CD14-positive monocyte (primary cell): ENCODE data around the gene EPHA2. TPM values are rescaled to one million over a fixed set of nuclear protein-coding genes. Genes with fewer than 3 reads are reported as not detected.
"Not testable (repeated sequence)": the region's sequence is repeated elsewhere in the genome, so short reads cannot be mapped to it uniquely, and the experiment has no call there.

Experiments used
- DNase-seq, 3 donors: peaks; one replicate each; pipeline ENCODE4 v3.0.0-alpha.2; 2011 to 2022
- H2AFZ ChIP-seq: 2 replicates; pipeline ENCODE4 v1.6.0; 2012; ENCODE audit warnings: mild to moderate bottlenecking, low read depth, low read length, inconsistent platforms; ENCODE audit not compliant: insufficient read depth, poor library complexity, severe bottlenecking
- H3K27ac ChIP-seq, 2 donors: 1 replicate in 1 of 2; 2 replicates in 1 of 2; pipeline ENCODE4 v1.5.1; 2012 to 2013; ENCODE audit warnings: low read length in 2 of 2, control low read depth in 1 of 2, inconsistent platforms in 1 of 2, low read depth in 1 of 2, mild to moderate bottlenecking in 1 of 2
- H3K27me3 ChIP-seq, 2 donors: one replicate each; pipeline versions ENCODE4 v1.6.0 to v1.6.1; 2011 to 2013; ENCODE audit warnings: low read length in 2 of 2; ENCODE audit not compliant: control insufficient read depth in 2 of 2, insufficient read depth in 2 of 2
- H3K36me3 ChIP-seq, 2 donors: replicated peaks in 1 of 2; 1 replicate in 1 of 2; 2 replicates in 1 of 2; pipeline versions ENCODE4 v1.5.1 to v1.6.1; 2012 to 2013; ENCODE audit warnings: low read length in 2 of 2, control low read depth in 1 of 2, inconsistent platforms in 1 of 2, mild to moderate bottlenecking in 1 of 2; ENCODE audit not compliant: insufficient read depth in 2 of 2, control insufficient read depth in 1 of 2
- H3K4me1 ChIP-seq, 2 donors: 1 replicate in 1 of 2; 2 replicates in 1 of 2; pipeline versions ENCODE4 v1.5.1 to v1.6.1; 2012 to 2013; ENCODE audit warnings: low read length in 2 of 2, control low read depth in 1 of 2, inconsistent platforms in 1 of 2, mild to moderate bottlenecking in 1 of 2, moderate library complexity in 1 of 2; ENCODE audit not compliant: insufficient read depth in 2 of 2, control insufficient read depth in 1 of 2
- H3K4me2 ChIP-seq: replicated peaks from 2 replicates; pipeline ENCODE3; 2012; ENCODE audit warnings: low read length, moderate library complexity, mild to moderate bottlenecking; ENCODE audit not compliant: poor library complexity, severe bottlenecking; ENCODE audit errors: extremely low read depth
- H3K4me3 ChIP-seq, 3 experiments: fragments of 200-600 bp in 1 of 3; sonication (generic) in 1 of 3; replicated peaks in 1 of 3; 1 replicate in 2 of 3; 2 replicates in 1 of 3; pipeline ENCODE4 v1.5.1; 2011 to 2013; ENCODE audit warnings: low read length in 3 of 3, mild to moderate bottlenecking in 3 of 3, control low read depth in 2 of 3, low read depth in 2 of 3, inconsistent platforms in 1 of 3, moderate library complexity in 1 of 3
- H3K79me2 ChIP-seq: 2 replicates; pipeline ENCODE4 v1.6.0; 2012; ENCODE audit warnings: mild to moderate bottlenecking, control low read depth, inconsistent platforms, low read length, moderate library complexity; ENCODE audit not compliant: insufficient read depth
- H3K9ac ChIP-seq: 2 replicates; pipeline ENCODE4 v1.6.0; 2017; ENCODE audit warnings: low read length, mild to moderate bottlenecking; ENCODE audit not compliant: insufficient read depth, poor library complexity, severe bottlenecking
- H3K9me3 ChIP-seq, 2 donors: replicated peaks in 1 of 2; 1 replicate in 1 of 2; 2 replicates in 1 of 2; pipeline versions ENCODE4 v1.5.1 to v1.6.1; 2012 to 2013; ENCODE audit warnings: low read length in 2 of 2, control low read depth in 1 of 2; ENCODE audit not compliant: control insufficient read depth in 1 of 2, insufficient read depth in 1 of 2
- H4K20me1 ChIP-seq: 2 replicates; pipeline ENCODE4 v1.6.0; 2012; ENCODE audit warnings: mild to moderate bottlenecking, low read length, control low read depth, moderate library complexity; ENCODE audit not compliant: insufficient read depth
- H3K27ac Mint-ChIP-seq, 7 donors: one replicate each; pipeline ENCODE4 v1.8.0; 2020; ENCODE audit warnings: mild to moderate bottlenecking in 7 of 7, mixed read lengths in 7 of 7, moderate library complexity in 6 of 7, inconsistent platforms in 2 of 7
- H3K27me3 Mint-ChIP-seq, 3 donors: one replicate each; pipeline ENCODE4 v1.8.0; 2021 to 2022; ENCODE audit warnings: low read depth in 3 of 3, mild to moderate bottlenecking in 3 of 3, mixed read lengths in 3 of 3, moderate library complexity in 3 of 3, inconsistent platforms in 1 of 3
- H3K36me3 Mint-ChIP-seq, 2 donors: one replicate each; pipeline ENCODE4 v1.8.0; 2020; ENCODE audit warnings: mixed read lengths in 2 of 2, inconsistent platforms in 1 of 2, mild to moderate bottlenecking in 1 of 2
- H3K4me1 Mint-ChIP-seq: one replicate; pipeline ENCODE4 v1.8.0; 2020; ENCODE audit warnings: mild to moderate bottlenecking, mixed read lengths
- H3K4me3 Mint-ChIP-seq, 2 donors: one replicate each; pipeline ENCODE4 v1.8.0; 2020; ENCODE audit warnings: mild to moderate bottlenecking in 2 of 2, mixed read lengths in 2 of 2, moderate library complexity in 1 of 2
- H3K9me3 Mint-ChIP-seq, 7 donors: one replicate each; pipeline ENCODE4 v1.8.0; 2020 to 2022; ENCODE audit warnings: mixed read lengths in 7 of 7, mild to moderate bottlenecking in 6 of 7, moderate library complexity in 6 of 7, inconsistent platforms in 2 of 7
- WGBS: methylation state at CpG from one replicate; pipeline ENCODE4 v1.1.5; 2013; ENCODE audit warnings: missing lambda C conversion rate; ENCODE audit not compliant: insufficient coverage; 5-methylcytosine and 5-hydroxymethylcytosine counted together
- intact Hi-C, 2 donors: fragments of 100-400 bp; cut with micrococcal nuclease; formaldehyde crosslinking; loops; one replicate each; pipeline versions ENCODE4 v1.15.0 to v1.15.1; 2023
- polyA plus RNA-seq, 3 donors: library from polyadenylated mRNA; depleted of rRNA in 1 of 3; unstranded in 2 of 3; stranded (reverse) in 1 of 3; fragments of 300-500 nt in 2 of 3; fragments of >200 nt in 1 of 3; fragmentation: Illumina TruSeq in 2 of 3; gene quantifications; 1 replicate in 2 of 3; 2 replicates in 1 of 3; pipeline ENCODE4 v1.2.3, GENCODE V29; 2012 to 2021
- TF ChIP-seq, protein P1 (sequence below): fragments of 200-600 bp; IDR thresholded peaks from one replicate; pipeline ENCODE4 v1.8.0; 2022; ENCODE audit warnings: antibody characterized with exemption, mild to moderate bottlenecking

EPHA2 gene
- polyA plus RNA-seq, 3 donors, result 0.03 TPM; not detected in 2

DNA sequence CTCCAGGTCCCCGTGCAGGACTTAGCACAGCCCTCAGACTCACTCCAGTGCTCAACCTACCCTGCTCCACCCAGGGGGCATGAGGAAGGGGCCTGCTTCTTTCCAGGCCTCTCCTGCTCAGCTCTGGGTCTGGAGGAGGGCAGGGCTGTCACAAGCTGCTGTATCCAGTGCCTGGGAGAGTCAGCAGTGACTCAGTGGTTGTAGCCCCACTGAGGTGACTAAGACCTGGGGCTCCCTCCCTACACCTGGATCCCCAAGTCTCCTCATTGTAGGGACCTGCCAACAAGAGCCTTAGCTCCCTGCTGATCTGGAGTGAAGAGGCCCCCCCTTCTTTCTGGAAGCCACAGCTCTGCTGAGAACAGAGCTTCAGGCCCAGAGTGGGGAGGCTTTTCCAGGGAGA is 46.3 kb downstream of the EPHA2 start:
- TF ChIP-seq, protein P1, sequence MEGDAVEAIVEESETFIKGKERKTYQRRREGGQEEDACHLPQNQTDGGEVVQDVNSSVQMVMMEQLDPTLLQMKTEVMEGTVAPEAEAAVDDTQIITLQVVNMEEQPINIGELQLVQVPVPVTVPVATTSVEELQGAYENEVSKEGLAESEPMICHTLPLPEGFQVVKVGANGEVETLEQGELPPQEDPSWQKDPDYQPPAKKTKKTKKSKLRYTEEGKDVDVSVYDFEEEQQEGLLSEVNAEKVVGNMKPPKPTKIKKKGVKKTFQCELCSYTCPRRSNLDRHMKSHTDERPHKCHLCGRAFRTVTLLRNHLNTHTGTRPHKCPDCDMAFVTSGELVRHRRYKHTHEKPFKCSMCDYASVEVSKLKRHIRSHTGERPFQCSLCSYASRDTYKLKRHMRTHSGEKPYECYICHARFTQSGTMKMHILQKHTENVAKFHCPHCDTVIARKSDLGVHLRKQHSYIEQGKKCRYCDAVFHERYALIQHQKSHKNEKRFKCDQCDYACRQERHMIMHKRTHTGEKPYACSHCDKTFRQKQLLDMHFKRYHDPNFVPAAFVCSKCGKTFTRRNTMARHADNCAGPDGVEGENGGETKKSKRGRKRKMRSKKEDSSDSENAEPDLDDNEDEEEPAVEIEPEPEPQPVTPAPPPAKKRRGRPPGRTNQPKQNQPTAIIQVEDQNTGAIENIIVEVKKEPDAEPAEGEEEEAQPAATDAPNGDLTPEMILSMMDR, result no peak
- no peaks in the 10 kb centered on the region for H3K27me3 ChIP-seq
- no peak for DNase-seq
- no peak overlapping the region for H3K9ac ChIP-seq
- H3K4me1 ChIP-seq, result no peaks in the 10 kb centered on the region
- peaks cover 7 to 30% (median 26%) of the 10 kb centered on the region in 7 donors for H3K9me3 Mint-ChIP-seq
- H3K27ac ChIP-seq, result no peak overlapping the region
- no peak overlapping the region for H3K4me3 ChIP-seq
- no peak overlapping the region for H3K4me2 ChIP-seq
- no peak overlapping the region for H2AFZ ChIP-seq
- H4K20me1 ChIP-seq, result no peaks in the 10 kb centered on the region
- H3K79me2 ChIP-seq, result no peaks in the 10 kb centered on the region
- WGBS, result no CpG with 5 or more reads among the region's 1 CpG
- peaks cover 9 to 15% (median 14%) of the 10 kb centered on the region in 3 donors for H3K27me3 Mint-ChIP-seq
- H3K9me3 ChIP-seq, result peaks cover 20 to 23% of the 10 kb centered on the region in 2 donors
- no peak overlapping the region for H3K27ac Mint-ChIP-seq
- H3K36me3 ChIP-seq, result no peaks in the 10 kb centered on the region
- intact Hi-C loops, result no loop called here
- no peaks in the 10 kb centered on the region for H3K36me3 Mint-ChIP-seq
- H3K4me3 Mint-ChIP-seq, result no peak overlapping the region
- no peaks in the 10 kb centered on the region for H3K4me1 Mint-ChIP-seq

DNA sequence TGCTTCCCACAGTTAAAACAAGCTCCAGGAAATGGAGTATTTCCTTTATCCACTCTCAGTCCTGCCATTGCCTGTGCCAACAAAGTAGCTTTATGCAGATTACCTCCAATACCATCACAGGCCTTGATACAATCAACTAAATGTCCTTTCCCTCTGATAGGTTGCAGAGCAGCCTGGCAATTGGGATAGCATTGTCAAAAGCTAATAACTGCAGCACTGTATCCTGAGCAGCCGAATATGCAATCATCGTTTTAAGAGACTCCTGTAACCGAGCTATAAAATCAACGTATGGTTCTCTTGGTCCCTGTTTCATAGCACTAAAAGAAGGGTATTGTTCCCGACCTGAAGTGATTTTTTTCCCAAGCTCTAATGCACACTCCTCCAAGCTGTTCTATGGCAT is 48.8 kb downstream of the EPHA2 start:
- H3K27me3 Mint-ChIP-seq, result peaks cover 14 to 17% (median 16%) of the 10 kb centered on the region in 3 donors
- H2AFZ ChIP-seq, H3K4me3 Mint-ChIP-seq, H3K4me1 Mint-ChIP-seq, H3K27me3 ChIP-seq, H3K36me3 ChIP-seq, DNase-seq, H3K4me3 ChIP-seq, H3K27ac Mint-ChIP-seq, H3K27ac ChIP-seq, intact Hi-C loops, H4K20me1 ChIP-seq, H3K9ac ChIP-seq, H3K4me2 ChIP-seq, H3K79me2 ChIP-seq, H3K4me1 ChIP-seq, H3K36me3 Mint-ChIP-seq: not testable (repeated sequence)
- whole genome bisulfite sequencing, result 91% methylated on average over 4 of the region's 5 CpGs
- peaks cover 9 to 42% (median 34%) of the 10 kb centered on the region in 7 donors for H3K9me3 Mint-ChIP-seq
- H3K9me3 ChIP-seq, result peaks cover 20 to 23% of the 10 kb centered on the region in 2 donors
